Keratinocyte (primary cell): Measurements from ENCODE around the gene LSM14B.

ENCODE experiments used
- EZH2 ChIP-seq: IDR thresholded peaks from one replicate; pipeline ENCODE4 v1.6.1; 2012; ENCODE audit warnings: inconsistent platforms, mild to moderate bottlenecking, low read length, moderate library complexity
- TF ChIP-seq, protein P1 (sequence below), 3 experiments: IDR thresholded peaks in 1 of 3; conservative IDR thresholded peaks in 1 of 3; optimal IDR thresholded peaks in 1 of 3; 2 replicates in 2 of 3; 3 replicates in 1 of 3; pipeline versions ENCODE3 to v1.5.1; 2011; ENCODE audit warnings: low read length in 3 of 3, mild to moderate bottlenecking in 3 of 3, moderate library complexity in 2 of 3, control low read depth in 1 of 3, inconsistent platforms in 1 of 3; ENCODE audit not compliant: insufficient read depth in 2 of 3; ENCODE audit errors: extremely low read depth in 1 of 3

DNA sequence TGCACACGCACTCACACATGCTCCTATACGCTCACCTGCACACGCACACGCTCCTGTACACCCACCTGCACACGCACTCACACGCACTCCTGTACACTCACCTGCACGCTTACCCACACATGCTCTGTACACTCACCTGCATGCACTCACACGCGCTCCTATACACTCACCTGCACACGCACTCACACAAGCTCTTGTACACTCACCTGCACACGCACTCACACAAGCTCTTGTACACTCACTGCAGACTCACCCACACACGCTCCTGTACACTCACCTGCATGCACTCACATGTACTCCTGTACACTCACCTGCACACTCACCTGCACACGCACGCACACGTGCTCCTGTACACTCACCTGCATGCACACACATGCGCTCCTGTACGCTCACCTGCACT lies 34.6 kb upstream of the LSM14B start:
- no peak for TF ChIP-seq EZH2
- TF ChIP-seq, protein P1, sequence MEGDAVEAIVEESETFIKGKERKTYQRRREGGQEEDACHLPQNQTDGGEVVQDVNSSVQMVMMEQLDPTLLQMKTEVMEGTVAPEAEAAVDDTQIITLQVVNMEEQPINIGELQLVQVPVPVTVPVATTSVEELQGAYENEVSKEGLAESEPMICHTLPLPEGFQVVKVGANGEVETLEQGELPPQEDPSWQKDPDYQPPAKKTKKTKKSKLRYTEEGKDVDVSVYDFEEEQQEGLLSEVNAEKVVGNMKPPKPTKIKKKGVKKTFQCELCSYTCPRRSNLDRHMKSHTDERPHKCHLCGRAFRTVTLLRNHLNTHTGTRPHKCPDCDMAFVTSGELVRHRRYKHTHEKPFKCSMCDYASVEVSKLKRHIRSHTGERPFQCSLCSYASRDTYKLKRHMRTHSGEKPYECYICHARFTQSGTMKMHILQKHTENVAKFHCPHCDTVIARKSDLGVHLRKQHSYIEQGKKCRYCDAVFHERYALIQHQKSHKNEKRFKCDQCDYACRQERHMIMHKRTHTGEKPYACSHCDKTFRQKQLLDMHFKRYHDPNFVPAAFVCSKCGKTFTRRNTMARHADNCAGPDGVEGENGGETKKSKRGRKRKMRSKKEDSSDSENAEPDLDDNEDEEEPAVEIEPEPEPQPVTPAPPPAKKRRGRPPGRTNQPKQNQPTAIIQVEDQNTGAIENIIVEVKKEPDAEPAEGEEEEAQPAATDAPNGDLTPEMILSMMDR (optimal IDR thresholded peaks at IDR 0.05 in 1 of 3, IDR thresholded peaks at IDR 0.05 in 1 of 3, conservative IDR thresholded peaks at IDR 0.05 in 1 of 3; ENCODE audit: extremely low read depth in 1 of 3, insufficient read depth in 2 of 3, low read length in 3 of 3): no peak
